NCI-H2196 treated with DMSO at 0.1 percent for 48 hours (cell line): ENCODE results near the gene IL3.

Source experiments
- DNase-seq: peaks from one replicate; lab custom pipeline; 2025; ENCODE audit not compliant: unreplicated experiment; lab: John Stamatoyannopoulos, UW

The IL3 gene

DNA sequence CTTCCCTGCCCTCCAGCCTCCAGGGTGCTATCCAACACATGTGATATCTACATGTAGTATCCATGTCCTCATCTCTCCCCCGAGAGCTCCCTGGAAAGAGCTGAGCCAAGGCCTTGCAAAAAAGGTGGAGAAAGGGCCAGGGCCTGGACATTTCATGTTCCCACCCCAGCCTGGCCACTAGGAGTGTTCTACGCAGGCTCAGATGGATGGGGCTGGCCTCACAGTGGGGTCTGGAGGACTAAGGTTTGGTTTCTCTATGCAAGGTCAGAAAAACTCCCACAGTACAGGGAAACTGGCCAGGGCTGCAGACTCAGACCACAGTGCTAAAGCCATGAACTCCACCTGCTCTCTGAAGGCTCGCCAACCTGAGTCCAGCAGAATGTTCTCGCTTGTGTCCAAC lies 11.6 kb downstream of the IL3 start:
- DNase-seq = no peak

DNA sequence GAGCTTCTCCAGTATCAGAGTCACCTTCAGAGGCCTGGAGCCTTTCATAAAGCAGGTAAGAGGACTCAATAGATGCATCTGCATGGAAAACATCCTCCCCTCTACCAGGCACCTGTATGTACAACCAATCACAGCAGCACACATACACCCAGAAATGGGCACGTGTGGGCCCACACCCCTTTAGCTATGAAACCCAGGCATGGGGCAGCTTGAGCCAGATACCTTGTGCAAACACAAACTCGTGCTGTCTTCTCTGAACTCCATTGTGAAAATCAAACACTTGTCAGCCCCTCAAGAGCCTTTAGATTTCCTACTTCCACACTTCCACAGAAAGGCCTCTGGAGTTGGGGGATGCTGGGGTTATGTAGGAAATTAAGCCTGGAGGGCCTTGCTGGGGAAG lies 12.1 kb downstream of the IL3 start:
- no peak for DNase-seq

DNA sequence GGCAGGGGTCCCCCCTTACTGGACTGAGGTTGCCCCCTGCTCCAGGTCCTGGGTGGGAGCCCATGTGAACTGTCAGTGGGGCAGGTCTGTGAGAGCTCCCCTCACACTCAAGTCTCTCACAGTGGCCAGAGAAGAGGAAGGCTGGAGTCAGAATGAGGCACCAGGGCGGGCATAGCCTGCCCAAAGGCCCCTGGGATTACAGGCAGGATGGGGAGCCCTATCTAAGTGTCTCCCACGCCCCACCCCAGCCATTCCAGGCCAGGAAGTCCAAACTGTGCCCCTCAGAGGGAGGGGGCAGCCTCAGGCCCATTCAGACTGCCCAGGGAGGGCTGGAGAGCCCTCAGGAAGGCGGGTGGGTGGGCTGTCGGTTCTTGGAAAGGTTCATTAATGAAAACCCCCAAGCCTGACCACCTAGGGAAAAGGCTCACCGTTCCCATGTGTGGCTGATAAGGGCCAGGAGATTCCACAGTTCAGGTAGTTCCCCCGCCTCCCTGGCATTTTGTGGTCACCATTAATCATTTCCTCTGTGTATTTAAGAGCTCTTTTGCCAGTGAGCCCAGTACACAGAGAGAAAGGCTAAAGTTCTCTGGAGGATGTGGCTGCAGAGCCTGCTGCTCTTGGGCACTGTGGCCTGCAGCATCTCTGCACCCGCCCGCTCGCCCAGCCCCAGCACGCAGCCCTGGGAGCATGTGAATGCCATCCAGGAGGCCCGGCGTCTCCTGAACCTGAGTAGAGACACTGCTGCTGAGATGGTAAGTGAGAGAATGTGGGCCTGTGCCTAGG lies 13.0 kb downstream of the IL3 start, which contains the start of gene CSF2:
TSS of gene CSF2 (plus strand) at position 559 of the 783 bp plus-strand sequence. CDS start at position 594, 35 bp downstream.
- no peak for DNase-seq

DNA sequence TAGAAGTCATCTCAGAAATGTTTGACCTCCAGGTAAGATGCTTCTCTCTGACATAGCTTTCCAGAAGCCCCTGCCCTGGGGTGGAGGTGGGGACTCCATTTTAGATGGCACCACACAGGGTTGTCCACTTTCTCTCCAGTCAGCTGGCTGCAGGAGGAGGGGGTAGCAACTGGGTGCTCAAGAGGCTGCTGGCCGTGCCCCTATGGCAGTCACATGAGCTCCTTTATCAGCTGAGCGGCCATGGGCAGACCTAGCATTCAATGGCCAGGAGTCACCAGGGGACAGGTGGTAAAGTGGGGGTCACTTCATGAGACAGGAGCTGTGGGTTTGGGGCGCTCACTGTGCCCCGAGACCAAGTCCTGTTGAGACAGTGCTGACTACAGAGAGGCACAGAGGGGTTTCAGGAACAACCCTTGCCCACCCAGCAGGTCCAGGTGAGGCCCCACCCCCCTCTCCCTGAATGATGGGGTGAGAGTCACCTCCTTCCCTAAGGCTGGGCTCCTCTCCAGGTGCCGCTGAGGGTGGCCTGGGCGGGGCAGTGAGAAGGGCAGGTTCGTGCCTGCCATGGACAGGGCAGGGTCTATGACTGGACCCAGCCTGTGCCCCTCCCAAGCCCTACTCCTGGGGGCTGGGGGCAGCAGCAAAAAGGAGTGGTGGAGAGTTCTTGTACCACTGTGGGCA lies 13.8 kb downstream of the IL3 start:
- no peak for DNase-seq

DNA sequence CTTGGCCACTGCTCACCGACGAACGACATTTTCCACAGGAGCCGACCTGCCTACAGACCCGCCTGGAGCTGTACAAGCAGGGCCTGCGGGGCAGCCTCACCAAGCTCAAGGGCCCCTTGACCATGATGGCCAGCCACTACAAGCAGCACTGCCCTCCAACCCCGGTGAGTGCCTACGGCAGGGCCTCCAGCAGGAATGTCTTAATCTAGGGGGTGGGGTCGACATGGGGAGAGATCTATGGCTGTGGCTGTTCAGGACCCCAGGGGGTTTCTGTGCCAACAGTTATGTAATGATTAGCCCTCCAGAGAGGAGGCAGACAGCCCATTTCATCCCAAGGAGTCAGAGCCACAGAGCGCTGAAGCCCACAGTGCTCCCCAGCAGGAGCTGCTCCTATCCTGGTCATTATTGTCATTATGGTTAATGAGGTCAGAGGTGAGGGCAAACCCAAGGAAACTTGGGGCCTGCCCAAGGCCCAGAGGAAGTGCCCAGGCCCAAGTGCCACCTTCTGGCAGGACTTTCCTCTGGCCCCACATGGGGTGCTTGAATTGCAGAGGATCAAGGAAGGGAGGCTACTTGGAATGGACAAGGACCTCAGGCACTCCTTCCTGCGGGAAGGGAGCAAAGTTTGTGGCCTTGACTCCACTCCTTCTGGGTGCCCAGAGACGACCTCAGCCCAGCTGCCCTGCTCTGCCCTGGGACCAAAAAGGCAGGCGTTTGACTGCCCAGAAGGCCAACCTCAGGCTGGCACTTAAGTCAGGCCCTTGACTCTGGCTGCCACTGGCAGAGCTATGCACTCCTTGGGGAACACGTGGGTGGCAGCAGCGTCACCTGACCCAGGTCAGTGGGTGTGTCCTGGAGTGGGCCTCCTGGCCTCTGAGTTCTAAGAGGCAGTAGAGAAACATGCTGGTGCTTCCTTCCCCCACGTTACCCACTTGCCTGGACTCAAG lies 14.6 kb downstream of the IL3 start:
- no peak for DNase-seq

DNA sequence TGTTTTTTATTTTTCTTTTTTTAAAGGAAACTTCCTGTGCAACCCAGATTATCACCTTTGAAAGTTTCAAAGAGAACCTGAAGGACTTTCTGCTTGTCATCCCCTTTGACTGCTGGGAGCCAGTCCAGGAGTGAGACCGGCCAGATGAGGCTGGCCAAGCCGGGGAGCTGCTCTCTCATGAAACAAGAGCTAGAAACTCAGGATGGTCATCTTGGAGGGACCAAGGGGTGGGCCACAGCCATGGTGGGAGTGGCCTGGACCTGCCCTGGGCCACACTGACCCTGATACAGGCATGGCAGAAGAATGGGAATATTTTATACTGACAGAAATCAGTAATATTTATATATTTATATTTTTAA lies 15.2 kb downstream of the IL3 start:
- no peak for DNase-seq

DNA sequence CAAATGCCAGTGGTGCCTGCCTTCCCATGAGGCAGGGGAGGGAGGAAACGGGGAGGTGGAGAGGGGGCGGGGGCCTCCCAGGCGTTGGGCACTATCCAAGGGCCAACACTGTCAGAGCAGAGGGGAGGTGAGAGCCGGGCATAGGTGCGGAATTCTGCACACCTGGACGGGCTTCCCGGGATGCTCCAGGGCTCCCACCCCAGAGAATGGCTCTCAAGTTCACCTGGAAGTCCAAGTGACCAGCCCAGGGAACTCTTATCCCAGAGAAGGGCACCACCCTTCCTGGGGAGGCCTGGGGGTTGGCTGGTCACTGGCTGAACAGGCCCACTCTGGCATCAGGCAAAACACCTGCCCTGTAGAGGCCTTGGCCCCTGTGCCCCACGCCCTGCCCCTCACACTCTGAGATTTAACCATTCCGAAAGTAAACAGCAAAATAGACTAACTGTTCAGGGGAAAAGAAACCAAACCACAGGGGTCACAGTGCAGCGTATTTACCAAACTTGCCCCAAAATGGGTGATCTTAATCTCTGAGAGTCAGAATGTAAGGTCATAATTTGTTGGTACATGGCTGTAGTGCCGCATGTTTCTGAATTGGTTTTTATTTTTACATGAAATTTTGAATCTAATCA lies 15.9 kb downstream of the IL3 start:
- DNase-seq = no peak

DNA sequence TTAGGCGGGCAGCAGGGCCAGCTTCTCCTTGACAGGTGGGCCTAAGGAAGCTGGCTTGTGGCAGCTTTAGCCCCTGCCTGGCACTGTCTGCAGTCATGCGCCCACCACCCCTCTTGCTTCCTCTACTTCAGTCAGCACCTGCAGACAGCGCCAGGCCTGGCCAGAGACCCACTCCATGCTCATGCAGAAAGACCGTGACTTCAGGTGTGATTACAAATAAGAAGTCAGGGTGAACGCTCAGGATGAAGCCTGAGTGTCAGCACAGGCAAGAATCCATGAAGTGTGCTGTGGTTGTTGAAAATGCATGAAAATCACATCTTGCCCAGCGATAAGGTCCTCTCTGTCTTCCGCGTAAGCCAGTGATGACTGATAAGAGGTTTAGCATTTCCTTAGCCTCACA lies 16.5 kb downstream of the IL3 start:
- DNase-seq = no peak

DNA sequence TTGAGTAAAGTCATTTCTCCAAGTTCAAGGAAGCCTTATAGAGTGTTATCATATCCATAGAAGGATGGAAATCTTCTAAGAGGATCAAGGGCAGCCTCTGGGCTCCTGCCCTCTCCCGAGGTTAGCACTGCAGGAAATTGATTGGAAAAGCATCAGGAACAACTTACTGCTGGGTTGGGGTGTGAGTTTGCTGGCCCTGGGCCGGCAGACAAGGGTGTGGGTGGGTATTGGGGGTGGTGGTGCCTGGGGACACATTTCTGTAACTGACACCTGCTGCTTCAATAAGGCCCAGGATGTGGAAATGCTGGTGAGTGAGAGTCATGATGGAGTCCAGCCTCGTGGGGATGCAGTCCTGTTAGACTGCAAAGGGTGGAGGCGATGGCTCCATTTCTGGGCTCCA lies 18.6 kb downstream of the IL3 start:
- no peak for DNase-seq

DNA sequence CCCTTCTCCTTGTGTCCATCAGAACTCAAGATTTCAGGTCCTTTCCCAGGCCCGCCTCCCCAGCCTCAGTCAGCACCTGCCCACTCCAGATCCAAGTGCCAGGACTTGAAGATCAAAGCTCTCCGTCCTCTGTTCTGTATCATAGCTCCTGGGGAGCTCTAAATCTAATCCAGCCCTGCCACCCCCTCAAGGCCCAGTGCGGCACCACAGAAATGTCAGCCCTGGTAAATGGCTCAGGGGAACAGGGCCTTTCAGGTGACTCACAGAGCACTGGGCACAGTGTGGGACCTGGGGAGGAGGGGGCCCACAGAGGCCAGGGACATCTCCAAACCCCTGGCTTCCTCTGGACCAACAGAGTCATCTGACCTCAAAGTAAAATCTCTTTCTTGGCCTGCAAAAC lies 19.2 kb downstream of the IL3 start:
- DNase-seq = no peak

DNA sequence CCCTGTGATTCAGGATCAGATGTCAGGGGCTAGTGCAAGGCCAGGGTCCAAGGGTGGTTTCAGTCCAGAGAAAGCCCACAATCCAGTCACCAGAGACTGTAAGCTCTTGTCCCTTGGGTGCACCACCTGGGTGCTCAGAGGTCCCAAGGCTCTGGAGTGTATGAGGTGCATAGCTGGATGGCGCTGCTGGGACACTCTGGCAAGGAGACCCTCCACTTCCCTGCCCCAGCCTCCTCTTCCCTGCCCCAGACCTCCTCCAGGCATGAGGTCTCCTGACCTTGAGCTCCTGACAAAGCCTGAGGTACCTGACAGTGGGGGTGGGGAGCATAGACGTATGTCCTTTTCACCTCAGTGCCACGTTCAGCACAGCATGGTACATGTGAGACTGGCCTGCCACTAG lies 20.1 kb downstream of the IL3 start:
- DNase-seq = no peak

DNA sequence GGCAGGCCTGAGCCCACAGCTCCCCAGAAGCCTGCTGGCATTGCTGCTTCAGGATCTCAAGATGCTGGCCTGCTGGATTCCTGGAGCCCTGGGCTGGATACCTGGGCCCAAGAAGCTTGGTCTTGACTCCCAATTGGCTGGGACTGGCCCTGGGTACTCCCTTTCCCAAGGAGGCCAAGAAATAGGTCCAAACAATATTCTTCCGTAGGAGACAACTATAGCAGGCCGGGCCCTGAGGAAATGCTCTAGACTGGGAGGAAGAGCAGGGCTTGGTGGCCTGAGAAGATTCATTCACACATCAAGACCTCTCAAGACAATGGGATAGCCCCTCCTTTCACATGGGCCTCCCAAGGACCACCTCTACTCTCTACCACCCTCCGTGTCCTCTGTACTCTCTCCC lies 21.0 kb downstream of the IL3 start:
- DNase-seq = no peak

DNA sequence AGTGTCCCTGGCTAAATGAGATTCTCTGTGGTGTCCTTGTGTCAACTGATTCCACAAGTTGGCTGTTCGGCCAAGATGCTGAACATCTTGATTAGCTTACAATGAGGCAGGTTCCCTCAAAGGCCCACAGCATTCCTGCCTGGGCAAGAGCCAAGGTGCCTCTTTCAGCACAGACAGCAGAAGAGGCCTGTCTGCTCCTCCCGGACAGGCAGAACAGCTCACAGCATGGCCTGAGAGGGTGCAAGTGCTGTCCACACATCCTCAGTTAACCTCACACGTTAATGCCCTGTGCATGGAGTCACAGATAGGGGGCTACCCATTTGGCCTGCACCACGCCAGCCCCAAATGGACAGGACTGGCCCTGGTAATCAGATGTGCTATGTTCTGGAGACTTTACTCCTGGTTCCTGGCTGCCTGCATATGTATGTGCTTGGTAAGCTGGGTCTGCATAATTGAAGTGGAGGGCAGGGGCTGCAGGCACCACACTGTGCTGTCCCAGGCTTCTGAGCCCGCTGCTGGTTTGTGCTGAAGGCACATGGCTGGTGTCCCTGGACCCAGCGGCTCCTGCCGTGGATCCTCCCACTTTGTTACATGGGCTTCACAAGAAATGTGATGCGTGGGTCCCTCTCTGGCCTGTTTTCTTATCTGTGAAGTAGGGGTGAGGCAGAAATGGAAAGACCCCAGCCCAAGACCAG lies 22.0 kb downstream of the IL3 start:
- DNase-seq = no peak

DNA sequence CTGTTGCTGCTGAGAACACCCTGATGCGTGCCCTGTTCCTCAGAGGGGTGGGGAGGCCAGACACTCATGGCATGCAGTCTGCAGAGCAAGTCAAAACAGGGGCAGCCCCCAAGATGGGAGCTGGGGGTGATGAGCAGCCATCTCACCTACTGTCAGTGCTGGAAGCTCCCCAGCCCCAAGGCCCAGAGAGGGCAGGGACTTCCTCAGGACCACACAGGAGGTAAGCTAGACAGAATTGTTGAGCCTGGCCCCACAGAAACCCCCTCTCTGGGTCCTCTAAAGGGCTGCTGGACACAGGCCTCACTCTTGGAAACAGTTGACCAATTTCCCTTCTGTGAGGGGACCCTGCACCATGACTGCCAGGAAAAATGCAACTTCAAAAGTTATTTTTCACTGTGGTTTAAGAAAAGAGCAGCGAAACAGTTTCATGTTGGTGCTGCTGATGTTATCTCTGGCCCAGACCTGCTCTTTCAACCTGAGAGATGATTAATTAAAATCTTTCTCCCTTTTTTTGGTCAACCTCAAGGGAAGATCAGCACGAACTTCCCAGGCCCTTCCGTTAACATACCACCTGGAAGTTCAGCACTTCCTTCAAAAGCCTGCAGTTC lies 22.7 kb downstream of the IL3 start:
- no peak for DNase-seq

DNA sequence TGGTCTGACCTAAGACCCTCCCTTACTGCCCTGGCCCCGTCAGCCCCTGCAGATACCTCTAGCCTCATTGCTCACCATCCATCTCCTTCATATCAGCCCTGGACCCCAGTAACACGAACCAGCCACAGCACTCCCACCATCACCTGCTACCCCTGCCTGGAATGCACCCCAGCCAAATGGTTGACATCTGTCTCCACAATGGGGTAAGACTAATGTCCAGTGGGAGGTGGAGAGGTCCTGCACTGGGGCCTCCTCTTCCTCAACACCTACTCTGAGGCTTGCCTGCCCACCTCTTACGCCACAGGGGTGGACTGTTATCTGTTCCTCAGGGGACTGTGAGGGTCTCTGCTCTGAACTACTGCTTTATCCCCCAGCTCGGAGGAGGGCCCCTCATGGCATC lies 25.2 kb downstream of the IL3 start:
- no peak for DNase-seq

DNA sequence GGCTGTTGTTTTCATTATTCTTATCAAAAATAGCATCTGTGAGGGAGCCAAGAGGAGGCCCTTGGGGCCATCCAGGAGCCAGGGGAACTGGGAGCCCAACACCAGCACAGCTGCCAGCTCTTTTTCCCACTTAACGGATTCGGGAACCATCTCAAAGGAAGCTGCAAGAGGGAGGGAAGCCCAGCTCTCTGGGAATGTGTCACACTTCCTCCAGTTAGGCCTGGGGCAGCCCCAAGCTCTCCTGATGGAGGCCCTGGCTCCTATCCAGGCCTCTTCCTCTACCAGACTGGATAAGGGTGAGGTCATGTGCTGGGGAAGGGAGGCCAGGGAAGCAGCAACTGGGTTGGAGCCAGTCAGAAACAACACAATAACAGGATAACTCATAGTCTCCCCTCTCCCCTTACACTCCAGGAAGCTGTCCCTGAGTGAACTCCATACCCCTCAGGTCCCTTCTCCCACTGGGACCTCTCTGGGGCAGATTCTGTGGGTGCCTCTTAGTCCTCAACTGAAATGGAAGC lies 25.9 kb downstream of the IL3 start:
- DNase-seq = no peak

DNA sequence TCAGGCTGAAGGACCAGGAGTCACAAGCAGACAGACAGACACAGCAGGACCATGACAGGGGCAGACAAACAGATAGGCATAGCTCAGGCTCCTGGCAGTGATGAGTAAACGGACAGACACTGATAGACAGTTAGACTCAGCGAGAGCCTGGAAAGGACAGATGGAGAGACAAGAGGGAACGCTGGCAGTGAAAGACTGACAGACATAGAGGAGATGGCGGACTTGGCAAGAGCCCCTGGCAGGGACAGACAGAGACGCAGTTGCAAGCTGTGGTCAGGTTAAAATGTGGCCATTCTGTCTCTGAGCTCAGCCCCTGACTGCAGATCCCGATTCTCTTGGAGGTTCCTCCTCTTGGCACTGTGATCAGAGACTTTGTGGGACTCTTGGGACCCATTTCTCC lies 26.7 kb downstream of the IL3 start:
- no peak for DNase-seq

DNA sequence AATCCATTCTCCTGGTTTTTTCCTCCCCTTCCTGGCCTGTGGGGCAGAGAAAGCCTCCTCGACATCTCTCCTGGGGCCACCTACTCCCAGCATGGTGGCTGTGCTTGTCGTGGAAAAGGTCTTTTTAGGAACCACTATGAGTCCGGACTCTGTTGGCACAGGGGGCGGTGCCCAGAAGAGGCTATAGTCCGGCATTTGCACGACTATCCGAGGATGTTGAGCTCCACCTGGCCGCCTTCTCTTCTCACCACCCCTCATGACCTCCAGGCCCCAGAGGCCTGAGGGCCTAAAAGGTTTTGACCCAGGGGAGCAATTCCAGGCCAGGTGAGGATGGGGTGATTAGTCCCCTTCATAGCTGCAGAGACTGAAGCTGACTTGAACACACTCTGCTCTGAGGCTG lies 27.2 kb downstream of the IL3 start:
- no peak for DNase-seq

DNA sequence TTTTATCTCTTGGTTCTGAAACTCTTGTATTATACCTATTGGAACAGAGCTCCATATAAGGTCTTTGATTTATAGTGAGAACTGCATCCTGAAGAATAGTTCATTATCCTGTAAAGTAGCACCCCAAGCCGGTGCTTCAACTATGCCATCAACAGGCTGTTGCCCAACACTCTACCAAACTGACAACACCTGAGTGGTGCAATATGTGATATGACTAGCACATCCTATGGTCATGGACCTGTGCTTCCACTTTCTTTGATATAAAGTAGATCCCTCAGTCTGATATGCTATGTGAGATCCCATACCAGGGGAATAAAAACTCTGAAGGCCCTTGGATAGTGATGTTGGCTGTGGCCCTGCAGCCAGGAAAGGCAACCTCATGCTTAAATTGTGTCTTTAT lies 28.9 kb downstream of the IL3 start:
- DNase-seq = no peak

DNA sequence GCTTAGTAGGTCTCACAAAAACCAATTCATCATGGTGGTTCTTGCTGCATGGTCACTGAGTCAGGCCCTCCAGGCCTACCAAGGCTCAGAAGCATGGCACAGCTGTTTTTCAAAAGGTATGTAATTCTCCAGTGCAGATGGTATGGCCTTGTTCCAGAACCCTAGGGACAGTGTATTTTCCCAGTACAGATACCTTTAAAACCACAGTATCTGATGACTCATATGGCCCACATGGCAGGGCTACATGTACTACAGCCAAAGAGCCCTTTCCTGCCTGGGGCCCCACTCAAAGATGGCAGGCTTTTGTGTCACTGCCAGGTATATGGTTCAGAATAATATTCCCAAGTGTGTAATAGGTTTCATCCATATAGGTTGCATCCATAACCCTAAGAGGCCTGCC lies 29.7 kb downstream of the IL3 start:
- no peak for DNase-seq
